Chondrocyte (in vitro differentiated cells): ENCODE measurements around the gene SYNGR4. TPM values are rescaled to one million over a fixed set of nuclear protein-coding genes. Genes with fewer than 3 reads are reported as not detected.
A peak's percentile ranks its signal among the peaks of the same experiment; 100 is the strongest.

Source experiments
- DNase-seq: peaks from one replicate; pipeline ENCODE4 v3.0.0; 2021; ENCODE audit warnings: mixed read lengths, low spot score
- H3K27ac Mint-ChIP-seq: one replicate; pipeline ENCODE4 v1.8.0; 2021; ENCODE audit warnings: mild to moderate bottlenecking, moderate library complexity, mixed read lengths; ENCODE audit not compliant: unreplicated experiment
- H3K27me3 Mint-ChIP-seq: 2 replicates; pipeline ENCODE4 v1.8.0; 2021; ENCODE audit warnings: low read depth, mixed read lengths
- H3K36me3 Mint-ChIP-seq: 2 replicates; pipeline ENCODE4 v1.8.0; 2021; ENCODE audit warnings: low read depth, mixed read lengths
- H3K4me1 Mint-ChIP-seq: 2 replicates; pipeline ENCODE4 v1.8.0; 2021; ENCODE audit warnings: low read depth, mild to moderate bottlenecking, mixed read lengths
- H3K4me3 Mint-ChIP-seq: one replicate; pipeline ENCODE4 v1.8.0; 2021; ENCODE audit warnings: mild to moderate bottlenecking, moderate library complexity, mixed read lengths; ENCODE audit not compliant: unreplicated experiment
- H3K9me3 Mint-ChIP-seq: 2 replicates; pipeline ENCODE4 v1.8.0; 2021; ENCODE audit warnings: low read depth, mixed read lengths
- total RNA-seq: library from RNA; stranded (reverse); gene quantifications from 3 replicates; pipeline ENCODE4 v1.2.1, GENCODE V29; 2021
- TF ChIP-seq, protein P1 (sequence below): fragments of 200-600 bp; sonication (generic); IDR thresholded peaks from 2 replicates; pipeline ENCODE4 v1.5.0; 2021; ENCODE audit warnings: antibody characterized with exemption, mild to moderate bottlenecking, moderate library complexity

Gene SYNGR4
- total RNA-seq, 1 donor from 2014 or later, result not detected

DNA sequence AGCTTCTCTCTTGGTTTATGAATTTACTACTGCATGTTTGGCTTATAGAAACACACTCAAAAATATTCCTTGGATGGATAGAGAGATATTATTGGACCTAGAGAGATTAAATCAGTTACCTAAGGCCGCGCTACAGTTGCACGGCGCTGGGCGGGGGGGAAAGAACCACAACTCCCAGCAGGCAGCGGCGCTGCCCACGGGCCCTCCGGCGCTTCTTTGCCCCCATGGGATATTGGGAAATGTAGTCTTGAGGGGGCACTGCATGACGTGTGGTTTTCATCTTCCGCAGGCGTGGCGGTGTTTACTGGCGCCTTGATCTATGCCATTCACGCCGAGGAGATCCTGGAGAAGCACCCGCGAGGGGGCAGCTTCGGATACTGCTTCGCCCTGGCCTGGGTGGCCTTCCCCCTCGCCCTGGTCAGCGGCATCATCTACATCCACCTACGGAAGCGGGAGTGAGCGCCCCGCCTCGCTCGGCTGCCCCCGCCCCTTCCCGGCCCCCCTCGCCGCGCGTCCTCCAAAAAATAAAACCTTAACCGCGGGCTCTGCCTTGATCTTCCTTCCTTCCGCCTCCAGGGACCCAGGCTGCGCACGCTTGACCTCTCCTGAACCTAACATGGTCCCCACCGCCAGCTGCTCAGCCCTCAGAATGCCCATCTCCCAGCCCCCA, 34.0 kb upstream of the SYNGR4 start:
- no peak overlapping the region for H3K4me3 Mint-ChIP-seq
- peaks cover 10% of the 10 kb centered on the region for H3K36me3 Mint-ChIP-seq

DNA sequence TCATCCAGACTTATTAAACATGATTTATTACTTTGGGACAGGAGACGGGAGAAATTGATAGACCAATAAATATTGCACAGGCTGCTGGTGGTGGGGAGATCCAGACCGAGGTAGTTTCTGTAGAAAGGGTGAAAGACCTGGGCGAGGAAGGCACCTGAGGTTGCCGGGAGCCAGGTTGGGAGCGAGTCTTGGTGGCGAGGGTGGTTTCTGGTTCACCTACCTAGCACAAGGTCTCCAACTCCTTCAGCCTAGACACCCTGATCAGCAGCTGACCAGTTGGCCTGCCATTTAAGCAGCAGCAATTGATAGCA, 31.9 kb upstream of the SYNGR4 start:
- Mint-ChIP-seq H3K36me3 (peaks cover 10% of the 10 kb centered on the region), H3K4me3 (peak overlapping the region; percentile 72), H3K9me3 (no peaks in the 10 kb centered on the region), H3K4me1 (peaks cover 49% of the 10 kb centered on the region), H3K27me3 (no peaks in the 10 kb centered on the region), H3K27ac (peak overlapping the region; percentile 91)
- TF ChIP-seq, protein P1, sequence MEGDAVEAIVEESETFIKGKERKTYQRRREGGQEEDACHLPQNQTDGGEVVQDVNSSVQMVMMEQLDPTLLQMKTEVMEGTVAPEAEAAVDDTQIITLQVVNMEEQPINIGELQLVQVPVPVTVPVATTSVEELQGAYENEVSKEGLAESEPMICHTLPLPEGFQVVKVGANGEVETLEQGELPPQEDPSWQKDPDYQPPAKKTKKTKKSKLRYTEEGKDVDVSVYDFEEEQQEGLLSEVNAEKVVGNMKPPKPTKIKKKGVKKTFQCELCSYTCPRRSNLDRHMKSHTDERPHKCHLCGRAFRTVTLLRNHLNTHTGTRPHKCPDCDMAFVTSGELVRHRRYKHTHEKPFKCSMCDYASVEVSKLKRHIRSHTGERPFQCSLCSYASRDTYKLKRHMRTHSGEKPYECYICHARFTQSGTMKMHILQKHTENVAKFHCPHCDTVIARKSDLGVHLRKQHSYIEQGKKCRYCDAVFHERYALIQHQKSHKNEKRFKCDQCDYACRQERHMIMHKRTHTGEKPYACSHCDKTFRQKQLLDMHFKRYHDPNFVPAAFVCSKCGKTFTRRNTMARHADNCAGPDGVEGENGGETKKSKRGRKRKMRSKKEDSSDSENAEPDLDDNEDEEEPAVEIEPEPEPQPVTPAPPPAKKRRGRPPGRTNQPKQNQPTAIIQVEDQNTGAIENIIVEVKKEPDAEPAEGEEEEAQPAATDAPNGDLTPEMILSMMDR, result no peak
- no peak for DNase-seq

More for the DNA sequence above, 34.0 kb upstream of the SYNGR4 start:
- no peak for DNase-seq
- peaks cover 65% of the 10 kb centered on the region for H3K4me1 Mint-ChIP-seq
- TF ChIP-seq, protein P1, result no peak
- no peaks in the 10 kb centered on the region for H3K27me3 Mint-ChIP-seq
- H3K9me3 Mint-ChIP-seq, result no peaks in the 10 kb centered on the region
- H3K27ac Mint-ChIP-seq, result peak overlapping the region; percentile 75

DNA sequence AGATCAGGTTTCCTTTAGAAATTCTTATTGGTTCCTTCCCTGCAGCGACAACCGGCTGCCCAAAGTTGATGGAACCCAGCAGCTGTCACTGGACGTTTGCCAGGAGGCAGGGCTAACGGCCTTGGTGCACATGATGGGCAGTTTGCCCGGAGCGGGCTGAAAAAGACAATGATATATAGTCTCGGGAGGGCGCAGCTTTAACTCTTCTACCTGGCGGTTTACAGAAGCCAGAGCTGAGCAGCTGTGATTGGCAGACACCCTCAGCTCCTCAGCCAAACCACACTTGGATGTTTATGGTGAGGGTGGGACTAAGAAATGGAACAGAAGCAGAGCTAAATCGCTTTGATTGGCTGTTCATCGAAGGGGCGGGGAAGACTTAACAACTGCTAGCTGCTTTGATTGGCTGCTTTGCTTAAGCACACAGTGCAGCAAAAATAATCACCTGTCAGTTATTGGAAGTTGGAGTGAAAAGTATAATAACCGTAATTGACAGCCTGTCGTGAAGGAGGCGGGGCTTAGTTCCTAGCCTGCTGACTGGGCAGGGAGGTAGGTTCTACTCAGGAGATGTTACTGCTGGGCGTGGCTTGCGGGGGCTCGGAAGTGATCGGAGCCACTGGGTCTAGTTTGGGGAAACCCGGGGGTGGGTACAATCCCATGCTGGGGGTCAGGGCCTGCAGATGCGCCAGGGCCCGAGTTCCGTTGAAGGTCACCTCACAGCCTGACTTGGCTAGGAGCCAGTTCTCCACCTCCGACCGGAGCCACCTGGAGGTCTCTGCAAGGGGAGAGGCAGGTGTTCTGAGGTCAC, 31.3 kb upstream of the SYNGR4 start:
- Mint-ChIP-seq H3K27ac (peak overlapping the region; percentile 91), H3K4me3 (peak overlapping the region; percentile 72), H3K27me3 (no peaks in the 10 kb centered on the region), H3K4me1 (peaks cover 44% of the 10 kb centered on the region), H3K36me3 (peaks cover 10% of the 10 kb centered on the region), H3K9me3 (no peaks in the 10 kb centered on the region)
- DNase-seq, result no peak
- TF ChIP-seq, protein P1, result no peak

DNA sequence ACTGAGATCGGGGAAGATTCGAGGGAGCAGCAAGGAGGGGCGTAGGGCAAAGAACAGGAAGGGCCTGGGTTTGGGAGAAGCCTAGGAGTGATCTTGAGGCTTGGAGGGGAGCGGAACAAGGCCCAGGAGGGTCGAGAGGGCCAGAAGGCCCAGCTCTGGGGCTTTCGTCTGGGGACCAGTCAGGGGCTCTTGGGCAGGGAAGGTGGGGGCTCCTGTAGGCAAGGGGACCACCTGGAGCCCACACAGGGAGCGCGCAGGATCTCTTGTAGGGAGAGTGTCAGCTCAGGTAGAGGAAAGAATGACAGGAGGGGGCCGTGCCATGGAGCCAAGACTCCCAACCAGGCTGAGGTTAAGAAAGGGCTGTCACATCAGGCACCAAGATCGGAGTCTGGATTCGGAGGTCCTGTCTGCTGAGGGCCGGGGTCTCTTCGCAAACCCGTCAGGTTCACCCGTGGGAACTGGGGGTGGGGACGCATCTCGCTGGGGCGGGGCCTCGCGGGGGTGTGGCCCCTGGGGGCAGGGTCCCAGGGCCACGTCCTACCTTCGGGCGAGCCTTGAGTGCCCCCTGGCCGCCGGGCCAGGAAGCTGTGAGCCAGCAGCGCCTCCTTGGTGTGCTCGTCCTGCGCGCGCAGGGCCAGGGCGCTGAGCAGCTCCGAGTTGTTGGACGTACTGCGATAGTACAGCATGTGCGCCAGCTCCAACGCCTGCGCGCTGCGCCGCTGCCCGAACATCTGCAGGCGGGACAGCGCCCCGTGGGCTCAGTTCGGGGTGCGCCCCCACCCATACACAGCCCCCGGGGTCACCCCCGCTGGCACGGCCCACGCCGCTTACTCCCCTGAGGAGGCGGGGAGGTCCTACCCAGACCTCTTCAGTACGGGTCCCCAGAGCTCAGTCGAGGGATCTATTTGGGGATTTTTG, 30.4 kb upstream of the SYNGR4 start:
- TF ChIP-seq, protein P1, result peak; percentile 91
- H3K4me3 Mint-ChIP-seq, result peak overlapping the region; percentile 72
- DNase-seq, result peak; percentile 96
- H3K27me3 Mint-ChIP-seq, result no peaks in the 10 kb centered on the region
- H3K27ac Mint-ChIP-seq, result peak overlapping the region; percentile 91
- no peaks in the 10 kb centered on the region for H3K9me3 Mint-ChIP-seq
- H3K4me1 Mint-ChIP-seq, result peaks cover 40% of the 10 kb centered on the region
- peaks cover 8% of the 10 kb centered on the region for H3K36me3 Mint-ChIP-seq

DNA sequence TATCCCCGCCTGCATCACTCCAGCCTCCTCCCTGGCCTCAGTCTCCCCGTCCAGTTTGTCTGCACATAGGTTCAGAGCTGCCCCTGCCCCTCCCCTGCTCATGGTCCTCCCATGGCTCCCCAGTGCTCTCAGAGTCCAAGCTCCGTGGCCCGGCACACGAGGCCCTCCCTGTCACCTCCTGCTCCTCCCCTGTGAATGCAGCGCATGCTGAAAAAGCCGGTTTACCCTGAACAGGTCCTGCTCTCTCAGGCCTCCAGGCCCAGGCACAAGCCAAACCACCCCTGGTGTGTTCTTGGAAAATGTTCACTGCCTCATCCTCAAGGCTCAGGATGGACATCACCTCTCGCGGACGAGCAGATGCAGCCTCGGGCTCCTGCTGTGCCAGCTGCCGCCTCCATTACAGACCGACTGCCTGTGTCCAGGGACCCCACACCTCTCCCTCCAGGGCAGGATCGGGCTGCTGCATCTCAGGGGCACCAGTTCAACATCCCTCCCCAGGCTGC, 25.9 kb upstream of the SYNGR4 start:
- Mint-ChIP-seq H3K9me3 (no peaks in the 10 kb centered on the region), H3K4me3 (no peak overlapping the region), H3K27ac (no peak overlapping the region), H3K27me3 (no peaks in the 10 kb centered on the region), H3K36me3 (no peaks in the 10 kb centered on the region), H3K4me1 (peaks cover 8% of the 10 kb centered on the region)
- no peak for DNase-seq
- TF ChIP-seq, protein P1, result no peak
